NCI-H524 treated with DMSO at 0.1 percent for 48 hours (cell line): ENCODE results near the gene ZNF554.
"Not testable (repeated sequence)": the region's sequence is repeated elsewhere in the genome, so short reads cannot be mapped to it uniquely, and the experiment has no call there.

Experiments
- DNase-seq: peaks from one replicate; lab custom pipeline; 2025; lab: John Stamatoyannopoulos, UW

The ZNF554 gene

DNA sequence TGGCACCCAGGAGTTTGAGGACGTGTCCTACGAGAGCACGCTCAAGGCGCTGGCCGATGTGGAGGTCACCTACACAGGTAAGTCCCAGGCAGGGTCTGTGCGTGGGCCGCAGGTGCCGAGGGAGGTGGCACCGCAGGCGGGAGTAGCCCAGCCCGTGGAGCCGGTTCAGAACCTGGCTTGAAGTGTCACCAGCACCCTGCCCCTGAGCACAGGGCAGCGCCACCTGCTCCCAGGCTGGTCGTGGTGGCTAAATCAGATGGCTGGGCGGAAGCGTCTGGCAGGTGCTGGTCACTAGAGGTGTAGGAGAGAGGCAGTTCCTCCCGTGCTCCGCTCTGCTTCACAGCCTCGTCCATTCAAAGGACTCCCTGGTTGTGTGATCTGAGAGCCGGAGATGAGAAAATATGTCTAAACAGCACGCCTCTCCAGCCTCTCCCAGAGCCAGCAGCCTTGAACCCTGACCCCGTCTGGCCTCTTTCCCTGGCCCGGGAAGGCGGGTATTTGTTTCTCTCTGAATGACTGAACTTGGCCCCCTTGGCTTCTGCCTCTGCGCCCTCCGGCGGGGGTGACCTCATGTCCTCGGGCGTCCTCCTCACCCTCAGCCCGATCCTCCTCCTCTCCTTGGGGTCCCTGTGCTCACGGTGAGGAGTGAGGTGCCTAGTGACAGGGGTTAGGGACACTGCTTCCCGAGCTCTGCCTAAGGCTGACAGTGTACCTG is 29.0 kb upstream of the ZNF554 start:
- no peak for DNase-seq

DNA sequence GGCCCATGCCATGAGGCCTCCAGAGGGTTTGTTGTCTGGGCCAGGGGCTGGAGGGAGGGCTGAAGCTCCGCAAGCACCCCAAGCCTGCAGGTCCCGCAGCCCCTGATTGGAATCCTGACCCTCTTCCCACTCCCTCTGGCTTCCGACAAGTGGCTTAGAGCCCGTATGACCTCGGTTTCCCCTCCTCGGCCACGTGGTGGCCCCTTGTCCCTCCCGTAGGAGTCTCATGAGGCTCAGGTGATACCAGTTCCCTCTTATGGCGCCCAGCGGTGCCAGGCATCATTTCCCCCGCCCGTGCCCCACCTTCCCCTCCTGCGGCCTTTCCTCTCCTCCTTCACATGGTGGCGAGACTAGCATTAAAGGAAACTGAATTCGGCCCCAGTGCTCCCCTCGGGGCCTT is 28.2 kb upstream of the ZNF554 start:
- DNase-seq, result no peak

GRCh38 chr19:2791876-2792275 is 27.8 kb upstream of the ZNF554 start:
- no peak for DNase-seq

DNA sequence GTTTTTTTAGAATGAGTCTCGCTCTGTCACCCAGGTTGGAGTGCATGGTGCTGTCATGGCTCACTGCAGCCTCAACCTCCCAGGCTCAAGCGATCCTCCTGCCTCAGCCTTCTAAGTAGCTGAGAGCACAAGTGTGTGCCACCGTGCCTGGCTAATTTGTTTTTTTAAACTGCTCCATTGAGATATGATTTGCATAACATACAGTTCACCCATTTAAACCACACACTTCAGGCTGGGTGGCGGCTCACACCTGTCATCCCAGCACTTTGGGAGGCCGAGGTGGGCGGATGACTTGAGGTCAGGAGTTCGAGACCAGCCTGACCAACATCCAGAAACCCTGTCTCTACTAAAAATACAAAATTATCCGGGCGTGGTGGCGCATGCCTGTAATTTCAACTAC is 27.0 kb upstream of the ZNF554 start:
- not testable (repeated sequence) for DNase-seq

DNA sequence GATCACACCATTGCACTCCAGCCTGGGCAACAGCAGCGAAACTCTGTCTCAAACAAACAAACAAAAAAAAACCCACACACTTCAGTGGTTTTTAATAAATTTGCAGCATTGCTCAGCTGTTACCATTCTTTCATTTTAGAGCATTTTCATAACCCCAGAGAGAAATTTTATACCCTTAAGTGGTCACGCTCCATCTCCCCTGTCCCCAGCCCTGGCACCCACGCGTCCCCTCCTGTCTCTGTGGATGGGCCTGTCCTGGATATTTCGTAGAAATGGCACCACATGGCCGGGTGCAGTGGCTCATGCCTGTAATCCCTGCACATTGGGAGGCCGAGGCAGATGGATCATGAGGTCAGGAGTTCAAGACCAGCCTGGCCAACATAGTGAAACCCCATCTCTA is 26.5 kb upstream of the ZNF554 start:
- no peak for DNase-seq

DNA sequence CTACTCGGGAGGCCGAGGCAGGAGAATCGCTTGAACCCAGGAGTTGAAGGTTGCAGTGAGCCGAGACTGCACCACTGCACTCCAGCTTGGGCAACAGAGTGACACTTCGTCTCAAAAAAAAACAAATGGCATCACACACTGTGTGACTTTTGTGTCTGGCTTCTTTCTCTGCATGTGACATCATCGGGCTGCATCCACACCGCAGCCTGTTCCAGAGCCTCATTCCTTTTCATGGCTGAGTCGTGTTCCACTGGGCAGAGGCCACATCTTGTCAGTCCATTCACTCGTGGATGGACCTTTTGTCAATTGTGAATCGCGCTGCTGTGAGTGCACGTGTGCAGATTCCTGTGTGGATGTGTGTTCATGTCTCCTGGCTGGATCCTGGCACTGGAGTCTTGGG is 26.1 kb upstream of the ZNF554 start:
- DNase-seq, result no peak

- DNase-seq, result no peak
These were observed 23.6 kb upstream of the ZNF554 start for GRCh38 chr19:2795827-2796658.

- DNase-seq, result no peak
These were observed 22.9 kb upstream of the ZNF554 start for GRCh38 chr19:2796659-2797266.

DNA sequence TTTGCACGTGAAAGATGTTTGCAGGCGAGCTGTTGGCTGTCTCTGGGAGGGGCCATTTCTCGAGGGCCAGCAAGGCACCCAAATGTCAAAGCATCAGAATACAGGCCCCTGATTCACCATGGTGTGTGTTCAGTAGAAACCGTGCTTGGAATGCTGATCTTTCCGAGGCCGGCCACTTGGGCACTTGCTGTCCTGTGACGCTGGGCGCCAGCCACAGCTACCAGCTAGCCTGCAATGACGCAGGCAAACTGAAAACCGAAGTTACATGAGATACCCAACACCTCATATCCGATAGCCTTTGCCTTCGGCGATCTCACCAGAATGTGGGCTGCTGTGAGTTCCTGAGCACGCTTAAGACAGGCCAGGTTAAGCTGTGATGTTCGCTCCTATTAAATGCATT is 22.4 kb upstream of the ZNF554 start:
- DNase-seq, result no peak

GRCh38 chr19:2798158-2798685 is 21.4 kb upstream of the ZNF554 start:
- DNase-seq, result no peak

GRCh38 chr19:2798733-2799132 is 20.9 kb upstream of the ZNF554 start:
- DNase-seq, result no peak

GRCh38 chr19:2799273-2800020 is 20.2 kb upstream of the ZNF554 start:
- no peak for DNase-seq

GRCh38 chr19:2800506-2800905 is 19.2 kb upstream of the ZNF554 start:
- DNase-seq, result no peak

GRCh38 chr19:2802826-2803225 is 16.8 kb upstream of the ZNF554 start:
- no peak for DNase-seq

DNA sequence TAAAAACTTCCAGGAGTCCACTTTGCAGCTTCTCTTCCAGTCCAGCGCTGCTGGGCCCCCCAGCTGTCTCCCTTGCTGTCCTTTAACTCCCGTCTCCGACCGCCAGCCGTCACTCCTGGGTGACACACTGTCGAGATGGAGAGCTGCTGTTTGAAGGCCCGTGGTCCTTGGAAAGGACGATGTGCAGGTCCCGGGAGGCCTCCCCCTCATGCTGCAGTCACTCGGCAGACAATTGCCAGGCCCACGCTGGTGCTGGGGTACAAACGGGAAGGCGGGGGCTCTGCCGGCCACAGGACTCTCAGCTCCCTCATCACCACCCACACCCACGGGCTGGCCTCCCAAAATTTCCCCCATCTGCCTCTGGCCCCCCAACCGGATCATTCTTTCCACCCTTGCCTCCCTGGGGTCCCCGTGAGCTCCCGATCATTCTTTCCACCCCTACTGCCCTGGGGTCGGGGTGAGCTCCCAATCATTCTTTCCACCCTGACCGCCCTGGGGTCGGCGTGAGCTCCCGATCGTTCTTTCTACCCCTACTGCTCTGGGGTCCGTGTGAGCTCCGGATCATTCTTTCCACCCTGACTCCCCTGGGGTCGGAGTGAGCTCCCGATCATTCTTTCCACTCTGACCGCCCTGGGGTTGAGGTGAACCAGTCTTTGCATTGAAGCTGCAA is 16.0 kb upstream of the ZNF554 start:
- no peak for DNase-seq

DNA sequence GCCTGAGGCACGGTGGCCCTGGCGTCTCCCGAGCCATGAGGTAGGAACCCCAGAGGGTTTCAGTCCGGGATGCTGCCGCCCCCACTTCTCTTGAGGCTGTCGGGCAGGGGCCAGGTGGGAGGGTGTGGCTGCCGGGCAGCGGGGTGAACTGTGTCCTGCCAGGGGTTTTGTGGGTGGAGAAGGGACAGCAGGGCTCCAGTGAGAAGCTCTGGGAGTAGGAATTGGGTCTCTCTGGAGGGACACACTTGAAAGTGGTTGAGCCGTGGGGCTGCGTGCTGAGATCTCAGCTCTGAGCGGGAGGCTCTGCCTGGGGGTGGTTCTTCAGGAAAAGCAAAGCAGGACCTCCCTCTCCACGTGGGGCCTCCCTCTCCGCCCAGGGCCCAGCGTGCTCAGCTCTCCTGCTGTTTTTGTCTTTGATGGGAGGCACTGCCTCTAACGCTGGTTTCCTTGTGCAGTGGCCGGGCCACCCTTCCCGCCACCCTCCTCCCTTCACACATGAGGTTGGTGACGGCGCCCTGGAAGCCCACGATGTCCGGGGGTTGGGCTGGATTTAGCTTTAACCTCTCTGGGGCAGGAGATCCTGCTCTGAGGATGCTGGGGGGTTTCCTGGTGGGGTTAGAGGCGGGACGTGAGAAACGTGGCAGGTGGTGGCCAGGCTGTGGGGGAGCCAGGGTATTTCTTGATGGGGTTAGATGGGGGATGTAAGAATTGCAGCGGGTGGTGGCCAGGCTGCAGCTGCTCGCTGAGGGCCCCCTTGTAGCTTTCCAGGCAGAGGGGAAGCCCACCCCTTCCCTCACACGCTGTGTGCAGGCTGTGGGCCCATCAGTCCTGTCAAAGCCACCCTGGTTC is 15.3 kb upstream of the ZNF554 start:
- DNase-seq, result no peak

- DNase-seq, result no peak
These were observed 14.3 kb upstream of the ZNF554 start for GRCh38 chr19:2805261-2805900.

GRCh38 chr19:2805991-2806649 is 13.5 kb upstream of the ZNF554 start:
- DNase-seq, result no peak

- DNase-seq, result no peak
These were observed 12.8 kb upstream of the ZNF554 start for GRCh38 chr19:2806736-2807378.
